NCI-H146 treated with DMSO at 0.1 percent for 48 hours (cell line): Measurements from ENCODE around the gene PTGES.
"Not testable (repeated sequence)": the region's sequence is repeated elsewhere in the genome, so short reads cannot be mapped to it uniquely, and the experiment has no call there.

ENCODE experiments used
- DNase-seq: peaks from one replicate; lab custom pipeline; 2025; ENCODE audit not compliant: unreplicated experiment; lab: John Stamatoyannopoulos, UW

Gene PTGES

DNA sequence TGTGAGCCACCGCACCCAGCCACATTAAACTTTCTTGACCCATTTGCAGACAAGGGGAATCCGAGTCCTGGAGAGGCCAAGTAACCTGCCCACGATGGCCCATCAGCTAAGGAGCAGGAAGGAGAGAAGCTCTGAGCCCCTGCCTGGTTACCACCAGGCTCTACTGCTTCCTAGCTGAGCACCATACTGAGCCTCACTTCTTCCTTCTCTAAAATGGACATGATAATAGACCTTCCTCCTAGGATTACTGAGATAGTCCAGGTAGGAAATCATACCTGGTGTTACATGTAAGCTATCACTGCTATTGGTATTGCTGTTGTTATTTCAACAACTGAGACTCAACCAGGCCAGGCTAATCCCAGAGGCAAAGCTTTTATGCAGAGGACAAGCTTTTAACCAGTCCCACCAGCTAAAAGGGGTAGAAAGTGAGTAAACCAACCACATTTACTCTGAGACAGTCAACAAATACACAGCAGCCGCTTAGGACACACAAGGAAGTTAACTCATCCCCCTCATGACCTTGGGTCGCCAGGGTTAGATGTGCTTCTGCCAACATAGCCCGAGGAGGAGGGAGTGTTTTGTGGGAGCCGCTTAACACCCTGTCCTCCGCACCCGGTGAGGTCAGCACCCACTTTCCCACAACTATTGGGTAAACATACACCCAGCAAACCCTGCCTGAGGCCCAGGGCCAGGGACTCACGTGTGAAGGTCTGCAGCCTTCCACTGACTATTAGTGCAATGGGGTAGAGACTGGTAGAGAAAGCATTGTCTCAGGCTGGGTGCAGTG lies 20.6 kb upstream of the PTGES start:
- no peak for DNase-seq

DNA sequence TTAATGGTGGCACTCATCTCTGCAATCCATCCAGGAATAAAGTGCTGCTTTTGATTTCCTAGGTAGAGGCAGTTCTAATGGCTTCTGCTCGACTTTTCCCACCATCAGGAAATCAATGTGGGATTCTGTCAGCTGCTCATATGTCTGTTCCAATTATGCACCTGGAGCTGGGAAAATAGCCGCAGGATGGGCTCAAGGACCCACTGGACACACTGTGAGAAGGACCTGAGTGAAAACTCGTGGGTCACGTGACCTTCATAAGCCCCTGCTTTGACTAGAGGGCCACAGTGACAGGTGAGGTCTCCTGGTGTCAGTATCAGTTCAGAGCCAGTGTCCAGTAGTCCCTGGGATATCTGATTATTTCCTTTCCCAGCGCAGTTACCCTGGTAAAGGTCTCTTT lies 17.9 kb upstream of the PTGES start:
- DNase-seq, result no peak

GRCh38 chr9:129769669-129770068 lies 16.8 kb upstream of the PTGES start:
- DNase-seq, result no peak

GRCh38 chr9:129768486-129768885 lies 15.6 kb upstream of the PTGES start:
- no peak for DNase-seq

GRCh38 chr9:129765764-129766317 lies 13.0 kb upstream of the PTGES start:
- no peak for DNase-seq

- DNase-seq, result no peak
Measured at GRCh38 chr9:129762985-129763926, 10.4 kb upstream of the PTGES start.

- DNase-seq, result not testable (repeated sequence)
Measured at GRCh38 chr9:129762370-129762984, 9.6 kb upstream of the PTGES start.

DNA sequence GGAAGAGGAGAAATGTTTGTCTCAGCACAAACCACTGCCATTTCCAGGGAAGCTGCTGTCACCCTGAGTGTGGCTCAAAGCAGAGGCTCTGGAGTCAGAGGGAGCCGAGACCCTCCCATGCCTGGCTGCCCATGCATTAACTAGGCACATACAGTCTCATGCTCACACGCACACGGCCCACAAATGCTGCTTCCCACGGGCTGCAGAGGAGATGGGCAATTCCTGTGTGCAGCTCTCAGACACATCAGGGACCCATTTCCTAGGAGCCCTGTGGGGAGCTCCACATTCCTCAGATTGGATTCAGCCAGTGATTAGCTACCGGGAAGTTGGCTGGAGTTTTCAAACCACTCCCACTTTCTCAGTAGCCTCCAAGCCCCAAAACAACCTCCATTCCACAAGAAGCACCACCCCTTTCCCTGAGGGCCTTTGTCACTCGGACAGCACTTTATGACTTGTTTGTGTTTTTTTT lies 9.1 kb upstream of the PTGES start:
- no peak for DNase-seq

- no peak for DNase-seq
Measured at GRCh38 chr9:129761293-129761900, 8.6 kb upstream of the PTGES start.

- DNase-seq, result not testable (repeated sequence)
Measured at GRCh38 chr9:129760784-129761183, 7.9 kb upstream of the PTGES start.

DNA sequence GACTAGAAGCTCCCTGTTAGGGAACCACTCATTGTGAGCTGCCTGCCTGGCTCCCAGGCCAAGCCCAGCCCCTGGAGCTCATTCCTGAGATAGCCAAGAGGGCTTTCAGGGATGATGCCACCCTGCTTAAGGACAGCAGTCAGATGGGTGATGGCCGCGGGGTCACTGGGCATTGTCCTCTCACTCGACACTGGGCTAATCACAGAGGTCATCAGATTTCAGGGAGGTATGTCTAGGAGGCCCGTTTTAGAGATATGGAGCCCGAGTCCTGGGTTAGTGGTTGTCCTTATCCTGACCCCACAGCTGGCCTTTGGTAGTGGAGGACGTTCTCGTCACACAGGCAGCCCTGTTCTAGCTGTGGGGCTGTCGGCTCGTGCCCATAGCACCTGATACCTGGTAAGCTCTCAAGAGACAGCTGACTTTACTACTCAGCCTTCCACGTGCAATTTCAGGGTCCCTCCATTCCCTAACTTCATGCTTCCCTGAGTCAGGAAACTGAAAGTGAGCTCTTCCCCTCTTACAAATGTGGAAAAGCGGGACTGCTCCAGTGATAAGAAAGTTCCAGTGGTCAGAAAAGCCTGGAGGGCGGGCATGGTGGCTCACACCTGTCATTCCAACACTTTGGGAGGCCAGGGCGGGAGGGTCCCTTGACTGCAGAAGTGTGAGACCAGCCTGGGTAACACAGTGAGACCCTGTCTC lies 7.1 kb upstream of the PTGES start:
- no peak for DNase-seq

DNA sequence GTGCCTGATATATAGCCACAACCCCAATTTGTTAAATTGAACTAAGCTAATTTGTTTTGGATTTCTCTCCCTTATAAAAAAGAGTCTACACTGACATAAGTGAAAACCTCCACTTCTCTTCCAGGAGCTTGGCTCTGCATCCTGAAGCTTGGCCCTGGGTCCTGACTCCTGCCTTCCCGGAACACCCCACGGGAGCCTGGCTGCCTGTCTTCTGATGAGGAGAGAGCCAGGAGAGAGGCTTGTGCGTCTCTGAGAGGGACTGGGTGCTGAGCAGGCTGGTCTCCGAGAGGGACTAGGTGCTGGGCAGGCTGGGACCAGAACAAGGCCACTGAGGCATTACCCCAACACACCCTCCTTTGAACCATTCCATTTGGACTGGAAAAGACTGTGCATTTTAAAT lies 6.5 kb upstream of the PTGES start:
- no peak for DNase-seq

- DNase-seq, result no peak
Measured at GRCh38 chr9:129757045-129757444, 4.2 kb upstream of the PTGES start.

- DNase-seq, result no peak
Measured at GRCh38 chr9:129756191-129756590, 3.3 kb upstream of the PTGES start.

GRCh38 chr9:129755151-129755550 lies 2.3 kb upstream of the PTGES start:
- no peak for DNase-seq

GRCh38 chr9:129751841-129752801 lies 721 bp downstream of the PTGES start:
- DNase-seq, result peak; percentile 74

DNA sequence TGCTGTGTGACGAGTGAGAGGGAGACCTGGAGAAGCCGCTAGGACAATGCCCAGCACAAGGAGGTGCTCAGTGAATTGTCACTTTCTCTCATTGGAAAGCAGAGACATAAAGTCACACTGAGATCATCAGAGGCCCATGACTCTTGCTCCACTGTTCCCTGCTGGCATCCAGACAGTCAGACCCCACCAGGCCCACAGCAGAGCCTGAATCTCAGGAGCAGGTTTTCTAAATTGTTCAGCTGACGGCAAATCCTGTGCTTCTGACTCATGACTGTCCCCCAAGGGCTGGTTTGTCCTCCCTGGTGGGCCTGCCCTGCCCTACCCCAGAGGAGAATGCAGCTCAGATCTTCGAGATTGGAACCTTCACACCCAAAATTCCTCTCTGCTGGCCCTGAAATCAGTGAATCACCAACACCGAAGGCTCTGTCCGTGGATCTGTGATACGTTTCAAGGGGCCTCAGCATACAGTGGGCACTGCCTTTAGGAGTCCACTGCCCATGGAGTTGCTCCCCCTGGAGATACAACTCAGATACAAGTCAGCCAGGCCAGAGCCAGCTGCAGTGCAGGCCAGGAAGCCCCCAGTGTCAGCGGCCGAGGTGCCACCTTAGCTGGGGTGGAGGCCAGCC lies 2.7 kb downstream of the PTGES start:
- DNase-seq, result no peak

- no peak for DNase-seq
Measured at GRCh38 chr9:129749575-129749974, 3.3 kb downstream of the PTGES start.

- not testable (repeated sequence) for DNase-seq
Measured at GRCh38 chr9:129749052-129749451, 3.8 kb downstream of the PTGES start.
